GM18507 (cell line): ENCODE measurements around the gene NCF2.
"Not testable (repeated sequence)": the region's sequence is repeated elsewhere in the genome, so short reads cannot be mapped to it uniquely, and the experiment has no call there.

Experiments
- DNase-seq: peaks from one replicate; pipeline ENCODE4 v3.0.0; 2011; ENCODE audit warnings: low read depth; ENCODE audit not compliant: insufficient read length; ENCODE audit errors: extremely low spot score
- FAIRE-seq: peaks from 2 replicates; lab custom pipeline; 2011; peaks lifted over from hg19 to GRCh38; lab: Jason Lieb, UNC

The NCF2 gene

DNA sequence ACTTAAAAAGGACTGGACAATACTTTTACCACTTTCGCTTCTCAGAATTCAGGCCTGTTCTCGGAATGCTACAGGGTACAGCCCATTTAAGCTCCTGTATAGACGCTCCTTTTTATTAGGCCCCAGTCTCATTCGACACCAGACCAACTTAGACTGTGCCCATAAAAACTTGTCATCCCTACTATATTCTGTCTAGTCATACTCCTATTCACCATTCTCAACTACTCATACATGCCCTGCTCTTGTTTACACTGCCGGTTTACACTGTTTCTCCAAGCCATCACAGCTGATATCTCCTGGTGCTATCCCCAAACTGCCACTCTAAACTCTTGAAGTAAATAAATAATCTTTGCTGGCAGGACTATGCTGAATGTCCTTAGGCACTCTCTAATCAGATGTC is 27.9 kb upstream of the NCF2 start:
- FAIRE-seq, DNase-seq: not testable (repeated sequence)

DNA sequence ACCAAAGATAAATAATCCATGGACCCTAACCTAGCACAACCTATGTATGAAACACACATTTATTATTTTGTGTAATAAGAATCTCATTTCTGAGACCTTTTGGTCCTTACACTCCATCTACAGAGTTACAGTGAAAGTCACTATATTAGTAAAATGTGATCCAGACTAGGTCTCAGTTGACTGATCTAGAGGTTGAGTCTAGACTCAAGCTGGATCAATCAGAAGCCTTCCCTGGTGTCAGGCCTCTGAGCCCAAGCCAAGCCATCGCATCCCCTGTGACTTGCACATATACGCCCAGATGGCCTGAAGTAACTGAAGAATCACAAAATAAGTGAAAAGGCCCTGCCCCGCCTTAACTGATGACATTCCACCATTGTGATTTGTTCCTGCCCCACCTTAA is 22.7 kb upstream of the NCF2 start:
- FAIRE-seq, DNase-seq: not testable (repeated sequence)

DNA sequence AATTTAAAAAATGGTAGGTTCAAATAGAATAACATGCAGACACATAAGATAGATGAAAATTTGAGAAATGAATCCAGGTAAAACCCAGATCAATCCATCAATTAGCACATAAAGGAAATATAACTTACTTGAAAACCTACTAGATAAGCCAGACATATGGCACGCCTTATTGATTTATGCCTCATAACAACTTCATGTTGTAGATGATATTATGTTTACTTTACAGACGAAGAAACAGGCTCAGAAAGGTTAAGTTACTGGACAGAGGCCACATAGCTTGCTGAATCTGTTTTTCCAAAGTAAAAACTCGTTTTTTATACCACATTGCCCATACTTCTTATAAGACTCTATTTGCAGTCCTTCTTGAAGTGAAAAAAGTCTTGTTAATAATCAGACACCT is 22.1 kb upstream of the NCF2 start:
- no peak for DNase-seq
- FAIRE-seq = no peak

DNA sequence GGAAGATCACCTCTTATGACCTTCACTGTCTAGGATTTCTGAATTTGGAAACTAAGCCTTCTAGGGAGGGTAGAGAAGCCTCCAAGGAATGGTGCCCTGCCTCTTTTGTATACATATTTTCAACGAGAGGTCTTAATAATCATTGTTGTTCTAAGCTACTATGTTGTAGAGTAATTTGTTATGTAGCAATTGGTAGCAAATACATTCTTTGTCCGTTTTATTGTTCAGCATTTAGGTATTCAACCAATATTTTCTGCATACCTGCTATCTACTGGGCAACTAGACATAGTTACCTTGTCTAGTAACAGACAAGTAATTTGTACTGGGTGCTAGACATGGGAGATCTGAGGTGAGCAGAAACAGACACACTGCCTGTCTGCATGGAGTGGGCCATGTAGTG is 20.8 kb upstream of the NCF2 start:
- FAIRE-seq = no peak
- no peak for DNase-seq

DNA sequence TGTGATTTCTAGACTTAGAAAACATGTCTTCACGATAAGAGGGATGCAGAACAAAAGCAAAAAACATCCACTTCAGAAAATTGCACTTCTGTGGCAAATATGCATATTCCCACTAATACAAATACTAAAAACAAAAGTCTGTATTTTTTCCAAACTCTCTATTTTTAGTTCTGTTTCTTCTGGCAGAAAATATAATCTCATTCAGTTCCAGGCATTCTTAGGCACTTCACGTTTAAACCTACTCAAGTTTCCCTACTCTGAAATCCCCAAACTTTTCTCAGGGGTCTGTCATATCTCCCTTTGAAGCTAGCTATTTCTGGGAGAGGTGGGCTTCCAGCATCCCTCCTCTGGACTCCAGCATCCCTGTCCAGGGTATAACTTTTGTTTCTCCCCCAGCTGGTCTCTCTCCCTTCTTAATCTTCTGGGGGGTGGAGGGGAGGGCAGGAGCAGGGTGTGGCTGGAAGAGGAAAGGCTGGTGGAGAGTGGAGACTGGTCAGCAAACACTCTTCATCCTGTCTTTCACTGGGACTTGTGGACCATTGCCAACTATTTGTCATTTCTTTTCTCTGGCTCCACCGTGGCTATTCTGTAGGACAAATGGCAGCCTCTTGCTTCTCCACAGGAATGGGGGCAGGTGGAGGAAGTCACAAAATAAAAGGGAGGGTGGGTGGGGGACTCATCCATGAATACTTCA is 19.6 kb upstream of the NCF2 start:
- DNase-seq (no peak), FAIRE-seq (no peak)

DNA sequence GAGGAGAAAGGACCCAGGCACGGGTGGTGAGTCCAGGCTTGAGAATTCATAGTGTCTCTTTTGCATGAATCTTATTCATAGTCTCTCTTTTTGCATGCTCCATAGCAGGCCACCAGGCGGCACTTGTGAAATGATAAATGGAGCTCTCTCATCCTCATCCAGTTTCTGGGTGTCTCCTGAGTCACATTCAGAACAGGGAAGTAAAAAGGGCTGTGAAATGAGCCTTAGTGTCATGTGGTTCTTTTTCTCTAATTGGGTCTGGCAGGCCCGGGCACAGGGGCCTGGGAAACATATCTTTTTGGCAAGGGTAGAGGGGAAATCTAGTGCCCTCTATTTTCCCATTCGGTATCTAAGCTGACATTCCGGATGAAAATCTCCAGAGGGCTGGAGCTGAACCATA is 19.1 kb upstream of the NCF2 start:
- FAIRE-seq (peak; percentile 64), DNase-seq (no peak)

DNA sequence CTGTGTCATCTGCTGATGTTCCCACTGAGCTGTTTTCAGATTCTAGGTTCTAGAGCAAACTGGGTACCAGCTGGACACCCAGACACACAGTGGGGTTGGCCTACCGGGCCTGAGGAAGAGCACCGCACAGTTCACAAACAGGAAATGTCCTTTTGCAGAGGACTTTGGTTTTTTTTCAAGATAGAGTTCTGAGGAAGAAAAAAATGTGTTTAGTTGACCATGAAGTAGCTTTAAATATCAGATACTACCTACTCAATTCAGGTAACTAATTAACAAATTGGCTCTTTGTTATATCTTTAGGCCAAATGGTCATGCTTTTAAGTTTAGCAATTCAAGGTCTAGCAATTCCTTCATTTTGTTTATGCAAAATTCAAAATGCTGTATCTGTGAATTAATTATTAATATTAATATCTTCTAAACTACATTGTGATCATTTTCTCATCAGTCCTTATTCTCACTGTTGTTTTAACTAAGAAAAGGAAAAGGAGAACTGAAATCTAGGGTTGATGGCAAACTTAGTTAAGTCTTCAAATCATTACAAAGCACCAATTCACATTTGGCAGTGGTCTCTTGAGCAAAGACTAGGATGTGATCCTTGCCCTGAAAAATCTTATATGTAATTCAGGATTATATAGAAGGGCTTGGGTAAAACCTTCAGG is 17.2 kb upstream of the NCF2 start:
- DNase-seq (no peak), FAIRE-seq (peak; percentile 88)

DNA sequence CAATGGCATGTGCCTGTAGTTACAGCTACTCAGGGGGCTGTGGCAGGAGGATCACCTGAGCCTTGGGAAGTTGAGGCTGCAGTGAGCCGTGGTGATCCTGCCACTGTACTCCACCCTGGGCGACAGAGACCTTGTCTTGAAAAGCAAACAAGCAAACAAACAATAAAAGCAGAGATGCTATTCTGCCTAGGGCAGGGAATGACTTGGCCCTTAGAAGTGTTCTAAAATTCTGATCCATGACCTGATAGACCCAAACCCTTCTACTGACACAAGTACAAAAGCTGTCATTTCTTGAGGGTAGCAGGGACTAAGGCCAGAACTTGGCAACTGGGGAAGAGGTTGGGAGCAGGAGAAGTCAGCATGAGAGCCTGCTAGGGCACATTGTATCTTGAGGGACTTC is 15.6 kb upstream of the NCF2 start:
- no peak for FAIRE-seq
- no peak for DNase-seq

DNA sequence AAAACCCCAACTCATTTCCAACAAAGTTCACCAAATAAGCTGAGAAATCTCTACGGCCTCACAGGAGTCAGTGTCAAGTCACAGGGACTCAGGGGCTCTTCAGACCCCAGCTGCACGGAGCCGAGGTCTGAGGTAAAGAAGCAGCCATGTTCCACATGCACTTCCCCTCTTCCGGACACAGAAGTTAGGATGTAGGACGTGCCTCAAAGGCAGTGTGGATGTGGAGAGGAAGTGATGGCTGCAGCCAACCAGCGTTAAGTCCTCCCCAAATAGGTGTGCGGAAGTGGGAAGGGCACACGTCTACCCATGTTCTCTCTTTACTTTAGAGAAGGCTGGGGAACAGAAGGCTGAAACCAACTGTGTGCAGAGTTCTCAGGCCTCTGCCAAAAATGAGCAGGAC is 14.6 kb upstream of the NCF2 start:
- FAIRE-seq = no peak

DNA sequence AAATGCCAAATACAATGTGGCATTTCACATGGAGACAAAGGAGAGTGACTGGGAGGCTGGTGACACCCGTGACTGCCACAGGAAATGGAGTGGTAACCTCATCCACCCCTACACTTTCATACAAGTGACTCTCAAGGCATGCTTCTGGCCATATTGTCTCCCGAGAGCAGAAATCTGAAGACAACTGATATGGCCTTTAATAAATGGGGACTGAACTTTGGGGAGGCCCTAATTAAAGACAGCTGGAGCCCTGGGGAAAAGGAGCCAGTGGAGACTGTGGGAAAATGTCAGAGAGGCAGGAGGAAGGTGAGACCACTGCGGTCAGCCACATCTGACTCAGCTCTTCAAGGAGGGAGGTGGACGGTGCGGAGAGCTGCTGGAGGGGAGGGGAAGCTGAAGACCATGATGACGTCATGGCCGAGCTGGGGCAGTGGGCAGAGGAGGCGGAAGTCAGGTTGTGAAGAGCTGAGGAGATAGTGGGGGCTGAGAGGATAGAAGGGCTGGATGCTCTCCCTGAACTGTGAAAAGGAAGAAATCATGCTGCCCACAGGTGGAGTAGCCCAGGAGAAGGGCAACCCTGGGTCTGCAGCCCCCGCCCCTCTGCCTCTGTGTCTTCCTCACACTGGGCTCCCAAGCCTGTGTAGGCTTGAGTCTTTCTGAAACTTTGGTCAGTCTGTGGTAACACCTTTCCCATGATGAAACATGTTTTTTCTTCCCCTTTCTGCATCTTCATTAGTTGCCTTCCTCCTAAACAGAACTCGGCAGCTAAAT is 14.0 kb upstream of the NCF2 start:
- no peak for DNase-seq
- peak; percentile 89 for FAIRE-seq

More for the DNA sequence above, 14.6 kb upstream of the NCF2 start:
- DNase-seq = no peak

DNA sequence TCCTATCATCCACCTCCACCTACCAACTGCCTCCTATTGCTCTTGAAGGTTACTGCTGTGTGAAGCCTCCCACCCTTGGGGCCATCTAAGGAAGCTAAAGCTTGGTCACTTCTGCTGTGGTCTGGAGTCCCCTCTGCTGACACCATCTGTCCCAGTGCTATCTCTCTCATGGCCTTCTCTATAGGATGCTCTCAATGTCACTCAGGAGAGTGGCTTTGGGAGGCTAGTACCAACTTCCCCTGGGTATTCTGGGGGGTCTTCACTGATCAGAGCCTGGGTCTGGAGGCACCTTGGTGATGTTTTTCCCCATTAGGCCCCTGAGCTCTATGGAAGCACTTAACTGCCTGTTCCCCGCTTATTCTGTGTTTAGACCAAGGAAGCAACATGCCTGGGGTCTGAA is 12.3 kb upstream of the NCF2 start:
- FAIRE-seq (no peak), DNase-seq (no peak)

DNA sequence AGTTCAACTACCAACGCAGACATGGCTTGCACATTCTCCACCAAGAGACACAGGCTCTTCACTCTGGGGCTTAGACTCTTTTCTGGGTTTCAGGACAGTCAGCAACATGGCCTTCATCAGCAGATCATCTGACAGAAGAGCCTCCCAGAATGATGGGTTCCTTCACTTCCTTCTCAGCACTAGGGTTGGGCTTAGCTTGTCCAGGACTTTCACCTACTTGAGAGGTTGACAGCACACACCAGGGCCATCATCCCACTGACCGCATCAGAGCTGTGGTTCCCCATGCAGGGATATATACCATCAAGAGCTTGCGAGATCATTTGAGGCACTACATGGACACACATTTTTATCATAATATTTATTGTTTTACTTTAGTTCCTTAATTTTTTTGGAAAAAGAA is 10.4 kb upstream of the NCF2 start:
- FAIRE-seq = no peak

DNA sequence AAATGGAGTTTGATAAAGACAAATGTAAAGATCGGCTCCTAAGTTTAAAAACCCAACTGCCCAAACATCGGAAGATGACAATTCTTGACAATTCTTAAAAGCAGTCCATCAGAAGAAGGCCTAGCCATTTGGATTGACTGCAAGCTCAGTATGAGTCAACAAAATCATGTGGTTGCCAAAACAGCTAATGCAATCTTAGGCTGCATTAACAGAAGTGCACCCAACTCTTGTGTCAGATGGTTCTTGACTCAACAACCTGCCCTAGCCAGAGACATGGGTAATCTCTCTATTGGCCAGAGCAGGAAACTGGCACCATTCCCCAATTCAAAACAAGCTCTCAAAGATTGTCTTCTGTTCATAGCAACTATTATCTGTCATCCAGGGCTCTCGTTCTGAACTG is 9.9 kb upstream of the NCF2 start:
- FAIRE-seq (no peak), DNase-seq (no peak)

More for the DNA sequence above, 10.4 kb upstream of the NCF2 start:
- no peak for DNase-seq

DNA sequence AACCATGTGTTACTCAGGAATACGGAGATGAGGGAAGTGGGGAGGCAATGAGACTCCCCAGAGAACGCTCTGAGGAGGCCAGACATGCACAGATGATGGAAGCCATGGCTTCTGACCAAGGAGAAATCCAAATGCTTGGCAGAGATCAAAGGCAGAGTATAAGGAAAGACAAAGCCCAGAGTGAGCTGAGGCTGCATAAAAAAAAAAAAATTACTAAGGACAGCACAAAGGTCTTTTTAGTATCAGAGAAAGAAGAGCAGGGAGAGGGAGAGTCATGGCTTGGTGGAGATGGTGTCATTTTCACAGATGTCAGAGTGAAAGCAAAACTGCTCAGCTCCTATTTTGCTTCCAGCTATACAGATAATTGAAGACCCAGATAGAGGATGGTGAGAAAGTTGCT is 8.1 kb upstream of the NCF2 start:
- DNase-seq = no peak
- peak; percentile 88 for FAIRE-seq

DNA sequence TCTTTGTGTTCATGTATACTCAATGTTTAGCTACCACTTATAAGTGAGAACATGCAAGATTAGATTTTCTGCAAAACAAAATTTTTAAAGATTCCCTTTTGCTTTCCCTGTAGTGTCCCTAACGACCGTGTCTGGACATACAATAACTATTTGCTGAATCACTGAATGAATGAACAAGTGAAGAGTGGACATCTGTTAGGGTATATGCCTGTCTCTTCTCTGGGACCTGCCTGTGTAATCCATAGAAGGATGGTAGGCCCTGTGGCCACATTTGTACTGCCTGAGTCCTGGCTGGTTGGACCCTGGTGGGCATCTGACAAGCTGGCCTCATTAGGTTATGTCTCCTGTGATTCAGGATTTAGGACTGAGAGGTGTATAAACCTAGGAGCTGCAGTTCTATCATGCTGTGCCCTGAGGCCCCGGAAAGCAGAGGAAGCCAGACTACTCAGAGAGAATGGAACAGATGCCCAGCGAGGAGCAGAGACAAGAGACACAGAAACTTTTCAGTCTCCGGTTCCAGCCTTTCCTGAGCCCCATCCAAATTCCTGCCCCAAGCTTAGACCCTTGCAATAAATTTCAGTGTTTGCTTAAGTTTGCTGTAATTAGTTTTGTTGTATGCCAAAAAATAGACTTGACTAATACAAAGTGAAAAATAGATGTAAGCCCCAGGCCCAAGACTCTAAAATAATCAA is 7.5 kb upstream of the NCF2 start:
- DNase-seq = no peak
- no peak for FAIRE-seq

DNA sequence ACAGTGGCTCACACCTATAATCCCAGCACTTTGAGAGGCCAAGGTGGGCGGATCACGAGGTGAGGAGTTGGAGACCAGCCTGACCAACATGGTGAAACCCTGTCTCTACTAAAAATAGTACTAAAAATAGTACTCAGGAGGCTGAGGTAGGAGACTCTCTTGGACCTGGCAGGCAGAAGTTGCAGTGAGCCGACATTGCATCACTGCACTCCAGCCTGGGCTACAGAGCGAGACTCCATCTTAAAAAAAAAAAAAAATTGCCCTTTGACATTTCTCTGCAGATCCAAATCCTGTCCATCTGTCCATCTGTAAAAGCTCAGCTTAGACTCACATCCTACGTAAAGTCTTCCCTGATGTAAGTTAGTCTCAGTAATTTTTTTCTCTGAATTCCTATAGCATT is 6.2 kb upstream of the NCF2 start:
- FAIRE-seq = no peak

DNA sequence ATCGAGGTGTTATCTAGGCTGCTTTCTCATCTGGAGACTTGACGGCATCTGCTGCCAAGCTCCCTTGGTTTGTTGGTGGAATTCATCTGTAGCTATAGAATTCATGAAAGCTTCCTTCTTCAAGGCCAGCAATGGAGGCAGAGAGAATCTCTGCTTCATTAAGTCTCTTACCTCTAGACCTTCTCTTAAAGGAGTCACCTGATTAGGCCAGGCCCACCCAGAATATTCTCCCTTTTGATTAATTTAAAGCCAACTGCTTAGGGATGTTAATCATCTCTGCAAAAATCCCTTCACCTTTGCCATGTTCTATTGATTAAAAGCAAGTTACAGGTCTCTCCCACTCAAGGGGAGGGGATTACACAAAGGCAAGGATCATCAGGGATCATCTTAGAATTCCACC is 5.3 kb upstream of the NCF2 start:
- no peak for FAIRE-seq
- DNase-seq = no peak

More for the DNA sequence above, 6.2 kb upstream of the NCF2 start:
- DNase-seq = no peak

DNA sequence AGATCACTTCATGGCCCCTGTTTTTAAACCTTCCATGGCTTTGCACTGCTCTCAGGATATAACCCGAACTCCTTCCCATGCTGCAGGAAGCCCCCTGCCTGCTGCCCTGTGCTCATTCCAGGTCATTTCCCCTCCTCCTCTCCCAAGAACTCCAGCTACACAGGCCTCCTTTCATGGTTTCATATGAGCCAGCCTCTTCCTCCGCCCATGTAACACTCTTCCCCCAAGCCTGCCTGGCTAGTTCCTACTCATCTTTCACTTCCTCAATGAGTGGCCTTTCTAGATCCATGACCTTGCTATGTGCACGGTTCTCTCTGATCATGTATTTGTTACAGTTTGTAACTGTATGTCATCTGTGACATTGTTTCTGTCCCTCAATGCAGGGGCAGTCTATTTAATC is 3.1 kb upstream of the NCF2 start:
- FAIRE-seq (peak; percentile 95), DNase-seq (no peak)

DNA sequence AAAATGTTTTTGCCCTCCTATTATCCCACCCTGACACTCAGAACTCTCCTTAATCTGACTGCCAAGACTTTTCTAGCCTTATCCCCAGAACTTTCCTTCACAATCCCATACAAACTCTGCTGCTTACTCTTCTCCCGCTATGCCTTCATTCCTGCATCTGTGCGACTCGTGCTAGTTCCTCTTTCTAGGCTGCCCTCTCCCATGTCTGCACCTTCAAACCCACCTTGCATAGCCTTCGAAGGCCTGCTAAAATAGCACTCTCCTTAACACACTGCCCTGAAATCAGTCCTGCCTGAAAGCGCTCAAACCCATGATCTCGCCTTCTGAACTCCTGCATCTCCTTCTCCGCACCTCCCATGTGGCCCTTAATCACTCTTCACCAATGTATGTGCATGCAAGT is 2.5 kb upstream of the NCF2 start:
- no peak for FAIRE-seq
- DNase-seq = no peak

DNA sequence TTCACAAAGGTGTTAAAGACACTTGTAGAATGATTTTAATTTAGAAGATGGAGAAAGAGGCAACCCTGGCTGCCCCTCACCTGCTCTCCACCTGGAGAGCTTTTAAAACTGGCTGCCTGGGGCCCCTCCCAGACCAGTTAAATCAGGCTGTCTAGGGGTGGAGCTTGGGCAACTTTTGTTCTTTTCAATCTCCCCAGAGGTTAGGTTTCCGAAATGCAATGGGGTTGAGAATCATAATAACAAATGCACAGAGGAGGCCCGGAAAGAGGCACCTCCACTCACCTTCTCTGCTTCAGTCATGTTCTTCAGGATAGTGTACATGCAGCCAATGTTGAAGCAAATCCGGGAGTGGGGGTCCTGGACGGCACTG is 400 bp downstream of the NCF2 start:
- FAIRE-seq = peak; percentile 72
- no peak for DNase-seq
